Activated CD8-positive, alpha-beta T cell treated with anti-CD3 and anti-CD28 coated beads for 36 hours (primary cell): Measurements from ENCODE around the gene NAXD. TPM values are rescaled to one million over a fixed set of nuclear protein-coding genes. Genes with fewer than 3 reads are reported as not detected.

ENCODE experiments used
- ATAC-seq: fragments of 200-7000 bp; cut with Tn5 transposase; one replicate; pipeline ENCODE4 v1.10.0; 2021; ENCODE audit warnings: mild to moderate bottlenecking, moderate library complexity
- CTCF ChIA-PET: fragments of 350-600 bp; sonication (Branson Sonifier 250); formaldehyde crosslinking; loops from one replicate; lab custom pipeline; 2021; ENCODE audit warnings: antibody characterized with exemption; lab: Charles Lee
- POLR2A ChIA-PET: fragments of 350-600 bp; sonication (Branson Sonifier 250); formaldehyde crosslinking; loops from one replicate; lab custom pipeline; 2021; ENCODE audit warnings: antibody characterized with exemption; lab: Charles Lee
- DNase-seq: peaks from one replicate; pipeline ENCODE4 v3.0.0-alpha.2; 2020
- H3K27ac Mint-ChIP-seq: one replicate; pipeline ENCODE4 v1.8.0; 2021; ENCODE audit warnings: mild to moderate bottlenecking, mixed read lengths
- H3K27me3 Mint-ChIP-seq: one replicate; pipeline ENCODE4 v1.8.0; 2021; ENCODE audit warnings: mixed read lengths
- H3K36me3 Mint-ChIP-seq: one replicate; pipeline ENCODE4 v1.8.0; 2021; ENCODE audit warnings: low read depth, mixed read lengths
- H3K4me1 Mint-ChIP-seq: one replicate; pipeline ENCODE4 v1.8.0; 2021; ENCODE audit warnings: low read depth, mixed read lengths
- H3K4me3 Mint-ChIP-seq: one replicate; pipeline ENCODE4 v1.8.0; 2021; ENCODE audit warnings: mild to moderate bottlenecking, moderate library complexity, mixed read lengths
- H3K9me3 Mint-ChIP-seq: one replicate; pipeline ENCODE4 v1.8.0; 2021; ENCODE audit warnings: mixed read lengths
- CTCF ChIP-seq: fragments of 200-600 bp; IDR thresholded peaks from one replicate; pipeline ENCODE4 v1.8.0; 2022; ENCODE audit warnings: antibody characterized with exemption, mild to moderate bottlenecking
- intact Hi-C: fragments of 100-400 bp; cut with micrococcal nuclease; formaldehyde crosslinking; loops from one replicate; pipeline ENCODE4 v1.10.0; 2022
- total RNA-seq, 2 experiments: library from RNA; stranded (reverse); gene quantifications; one replicate each; pipeline ENCODE4 v1.2.3, GENCODE V29; 2021

The NAXD gene
- total RNA-seq, 2 experiments from 2014 or later, result 22.7 to 24.8 TPM

GRCh38 chr13:110649551-110649950, 34.2 kb downstream of the NAXD start:
- ChIA-PET POLR2A (interaction anchor here (0.6 to 1.0 kb wide), 2 partner anchors 10 to 149 kb away, joined by 3 read pairs; no protein-coding TSS in a partner anchor), CTCF (no interaction called here)
- peaks cover 10% of the 10 kb centered on the region for H3K36me3 Mint-ChIP-seq
- peaks cover 15% of the 10 kb centered on the region for H3K4me1 Mint-ChIP-seq
- ATAC-seq (no peak), DNase-seq (no peak)
- TF ChIP-seq CTCF, result no peak
- intact Hi-C loops, result no loop called here
- no peaks in the 10 kb centered on the region for H3K9me3 Mint-ChIP-seq
- H3K4me3 Mint-ChIP-seq, result no peak overlapping the region
- no peak overlapping the region for H3K27ac Mint-ChIP-seq
- no peaks in the 10 kb centered on the region for H3K27me3 Mint-ChIP-seq

GRCh38 chr13:110650436-110650835, 35.1 kb downstream of the NAXD start:
- ChIA-PET POLR2A (interaction anchor here (0.6 kb wide), 1 partner anchor 150 kb away, joined by 3 read pairs; no protein-coding TSS in a partner anchor), CTCF (interaction anchor here (1.6 kb wide), 1 partner anchor 57 kb away, joined by 5 read pairs; no protein-coding TSS in a partner anchor)
- TF ChIP-seq CTCF, result no peak
- DNase-seq (no peak), ATAC-seq (no peak)
- Mint-ChIP-seq H3K4me3 (no peak overlapping the region), H3K27me3 (no peaks in the 10 kb centered on the region), H3K4me1 (peaks cover 13% of the 10 kb centered on the region), H3K9me3 (no peaks in the 10 kb centered on the region), H3K27ac (no peak overlapping the region), H3K36me3 (peaks cover 12% of the 10 kb centered on the region)
- intact Hi-C loops, result no loop called here

- no peaks in the 10 kb centered on the region for H3K27me3 Mint-ChIP-seq
- intact Hi-C loops, result no loop called here
- ChIA-PET POLR2A (interaction anchor here (1.4 kb wide), 1 partner anchor 12 kb away, joined by 4 read pairs; no protein-coding TSS in a partner anchor), CTCF (interaction anchor here (1.6 kb wide), 1 partner anchor 58 kb away, joined by 5 read pairs; no protein-coding TSS in a partner anchor)
- H3K27ac Mint-ChIP-seq, result no peak overlapping the region
- H3K4me3 Mint-ChIP-seq, result no peak overlapping the region
- H3K9me3 Mint-ChIP-seq, result no peaks in the 10 kb centered on the region
- no peak for TF ChIP-seq CTCF
- H3K4me1 Mint-ChIP-seq, result peaks cover 14% of the 10 kb centered on the region
- peaks cover 16% of the 10 kb centered on the region for H3K36me3 Mint-ChIP-seq
- ATAC-seq (no peak), DNase-seq (no peak)
These were observed 35.9 kb downstream of the NAXD start for GRCh38 chr13:110651271-110651670.

GRCh38 chr13:110651726-110652230, 36.4 kb downstream of the NAXD start:
- DNase-seq (no peak), ATAC-seq (no peak)
- TF ChIP-seq CTCF, result no peak
- peaks cover 16% of the 10 kb centered on the region for H3K4me1 Mint-ChIP-seq
- no peak overlapping the region for H3K4me3 Mint-ChIP-seq
- POLR2A ChIA-PET, result interaction anchor here (1.4 kb wide), 1 partner anchor 11 kb away, joined by 4 read pairs; no protein-coding TSS in a partner anchor
- CTCF ChIA-PET, result interaction anchor here (1.0 to 1.6 kb wide), 2 partner anchors 58 to 352 kb away, joined by 3 to 5 read pairs; no protein-coding TSS in a partner anchor
- intact Hi-C loops, result no loop called here
- no peaks in the 10 kb centered on the region for H3K9me3 Mint-ChIP-seq
- no peaks in the 10 kb centered on the region for H3K27me3 Mint-ChIP-seq
- no peak overlapping the region for H3K27ac Mint-ChIP-seq
- H3K36me3 Mint-ChIP-seq, result peaks cover 18% of the 10 kb centered on the region

- H3K27ac Mint-ChIP-seq, result no peak overlapping the region
- ChIA-PET POLR2A (interaction anchor here (1.4 kb wide), 1 partner anchor 11 kb away, joined by 4 read pairs; no protein-coding TSS in a partner anchor), CTCF (interaction anchor here (0.9 to 1.6 kb wide), 3 partner anchors 59 to 351 kb away, joined by 3 to 5 read pairs (median 3); no protein-coding TSS in a partner anchor)
These were observed 36.9 kb downstream of the NAXD start for GRCh38 chr13:110652231-110652730.

More at GRCh38 chr13:110652231-110652730, 36.9 kb downstream of the NAXD start:
- DNase-seq (no peak), ATAC-seq (no peak)
- H3K36me3 Mint-ChIP-seq, result peaks cover 20% of the 10 kb centered on the region
- no peaks in the 10 kb centered on the region for H3K9me3 Mint-ChIP-seq
- intact Hi-C loops, result no loop called here
- H3K27me3 Mint-ChIP-seq, result no peaks in the 10 kb centered on the region
- no peak overlapping the region for H3K4me3 Mint-ChIP-seq
- peaks cover 18% of the 10 kb centered on the region for H3K4me1 Mint-ChIP-seq
- TF ChIP-seq CTCF, result no peak
